Measurements from ENCODE around the gene CDRT4. TPM values are rescaled to one million over a fixed set of nuclear protein-coding genes. Genes with fewer than 3 reads are reported as not detected.

Gene CDRT4
- total and polyA plus RNA-seq, 2 donors (not counting 3 experiments of a cell fraction or from before 2014, with no cell fraction given) = 11.5 to 13.6 TPM

- intact Hi-C loops (cut with micrococcal nuclease) = loop anchor here (1.0 kb wide), 1 partner anchor 11 kb away; no protein-coding TSS in a partner anchor
- H3K9me1 ChIP-seq (replicated peaks; ENCODE audit: control insufficient read depth, extremely low read depth, insufficient read depth, low read length) = no peaks in the 10 kb centered on the region
- POLR2A ChIA-PET = no interaction called here
- H3K4me1 ChIP-seq (ENCODE audit: control insufficient read depth, extremely low read depth, insufficient read depth, low read length) = peaks cover 22% of the 10 kb centered on the region
- peak overlapping the region; percentile 50 for H3K4me2 ChIP-seq (ENCODE audit: insufficient read depth, low read length)
- peak; percentile 75 for DNase-seq (ENCODE audit: low read depth, low spot score)
- CTCF ChIA-PET = interaction anchor here (1.0 to 4.2 kb wide), 8 partner anchors 9 to 218 kb away, joined by 3 to 33 read pairs (median 6); partner anchors contain the start of gene CDRT4
- H3K27ac ChIP-seq (ENCODE audit: insufficient read depth, low read depth, low read length) = peak overlapping the region; percentile 19
- dilution Hi-C loops (cut with MboI; ENCODE audit: extremely low pct_ligation_motif_present, low sequenced_read_pairs) = no loop called here
- no peaks in the 10 kb centered on the region for H3K9me3 ChIP-seq (replicated peaks; ENCODE audit: control insufficient read depth, insufficient read depth, low read length)
- no peaks in the 10 kb centered on the region for H3K79me2 ChIP-seq (ENCODE audit: control insufficient read depth, insufficient read depth, low read length)
- peak; percentile 87 for FAIRE-seq
- no peak overlapping the region for H3K4me3 ChIP-seq (replicated peaks in 1 of 3; ENCODE audit: insufficient read depth in 1 of 3, low read depth in 1 of 3, low read length in 3 of 3)
- TF ChIP-seq CTCF (IDR thresholded peaks at IDR 0.05; ENCODE audit: extremely low read depth in 1 of 2, insufficient read depth in 1 of 2, low read depth in 1 of 2, low read length in 2 of 2) (no peak), FOS (IDR thresholded peaks at IDR 0.05; ENCODE audit: borderline replicate concordance, insufficient read depth, low read length) (no peak), EZH2 (IDR thresholded peaks at IDR 0.05; ENCODE audit: borderline replicate concordance, low read depth, low read length, severe bottlenecking) (no peak), GATA2 (IDR thresholded peaks at IDR 0.05; ENCODE audit: insufficient read depth, insufficient read length, low read depth, low read length) (peak; percentile 10), POLR2AphosphoS5 (IDR thresholded peaks at IDR 0.05; ENCODE audit: insufficient read depth, low read depth, low read length) (peak; percentile 26), JUN (IDR thresholded peaks at IDR 0.05; ENCODE audit: borderline replicate concordance, insufficient read depth, insufficient read length, low read depth) (no peak), MYC (IDR thresholded peaks at IDR 0.05; ENCODE audit: low read depth, low read length) (no peak)
- TF ChIP-seq, protein P1, sequence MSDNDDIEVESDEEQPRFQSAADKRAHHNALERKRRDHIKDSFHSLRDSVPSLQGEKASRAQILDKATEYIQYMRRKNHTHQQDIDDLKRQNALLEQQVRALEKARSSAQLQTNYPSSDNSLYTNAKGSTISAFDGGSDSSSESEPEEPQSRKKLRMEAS (IDR thresholded peaks at IDR 0.05; ENCODE audit: insufficient read depth, insufficient read length) = no peak
- BruUV-seq (replicated peaks) = no TSS peak
- no peaks in the 10 kb centered on the region for H3K27me3 ChIP-seq (ENCODE audit: control insufficient read depth in 2 of 2, insufficient read depth in 2 of 2, low read length in 2 of 2)
- no peak overlapping the region for H2AFZ ChIP-seq (ENCODE audit: low read depth, low read length)
- peak overlapping the region; percentile 12 for H3K9ac ChIP-seq (replicated peaks; ENCODE audit: extremely low read depth, insufficient read depth, low read length)
- H3K36me3 ChIP-seq (ENCODE audit: control insufficient read depth in 2 of 2, extremely low read depth in 1 of 2, insufficient read depth in 2 of 2, low read length in 2 of 2) = peaks cover 0 to 4% of the 10 kb centered on the region in 2 experiments
- no peaks in the 10 kb centered on the region for H4K20me1 ChIP-seq (replicated peaks; ENCODE audit: control insufficient read depth, extremely low read depth, insufficient read depth, low read length)
Measured at GRCh38 chr17:15479703-15480102, 12.3 kb upstream of the CDRT4 start.

Data from endothelial cell of umbilical vein (primary cell).